Activated B cell treated with CpG ODN at 0.5 μM for 24 hours (primary cell): ENCODE results near the gene DUSP15. TPM values are rescaled to one million over a fixed set of nuclear protein-coding genes. Genes with fewer than 3 reads are reported as not detected.
"Not testable (repeated sequence)": the region's sequence is repeated elsewhere in the genome, so short reads cannot be mapped to it uniquely, and the experiment has no call there.

Experiments
- ATAC-seq: fragments of 200-7000 bp; cut with Tn5 transposase; one replicate; pipeline ENCODE4 v1.10.0; 2021; ENCODE audit warnings: low read depth, mild to moderate bottlenecking, moderate library complexity
- CTCF ChIA-PET: fragments of 350-600 bp; sonication (Branson Sonifier 250); formaldehyde crosslinking; loops from one replicate; lab custom pipeline; 2021; ENCODE audit warnings: antibody characterized with exemption; lab: Charles Lee
- POLR2A ChIA-PET: fragments of 350-600 bp; sonication (Branson Sonifier 250); formaldehyde crosslinking; loops from one replicate; lab custom pipeline; 2021; ENCODE audit warnings: antibody characterized with exemption; lab: Charles Lee
- DNase-seq: peaks from one replicate; pipeline ENCODE4 v3.0.0; 2022
- H3K27ac Mint-ChIP-seq: one replicate; pipeline ENCODE4 v1.8.0; 2020; ENCODE audit warnings: mixed read lengths
- H3K27me3 Mint-ChIP-seq: one replicate; pipeline ENCODE4 v1.8.0; 2021; ENCODE audit warnings: mixed read lengths
- H3K36me3 Mint-ChIP-seq: one replicate; pipeline ENCODE4 v1.8.0; 2021; ENCODE audit warnings: low read depth, mixed read lengths
- H3K4me1 Mint-ChIP-seq: one replicate; pipeline ENCODE4 v1.8.0; 2021; ENCODE audit warnings: mixed read lengths
- H3K4me3 Mint-ChIP-seq: one replicate; pipeline ENCODE4 v1.8.0; 2020; ENCODE audit warnings: mild to moderate bottlenecking, mixed read lengths
- H3K9me3 Mint-ChIP-seq: one replicate; pipeline ENCODE4 v1.8.0; 2020; ENCODE audit warnings: mixed read lengths
- intact Hi-C: fragments of 100-400 bp; cut with micrococcal nuclease; formaldehyde crosslinking; loops from one replicate; pipeline ENCODE4 v1.15.1; 2024
- total RNA-seq: library from RNA; stranded (reverse); gene quantifications from 2 replicates; pipeline ENCODE4 v1.2.3, GENCODE V29; 2022
- TF ChIP-seq, protein P1 (sequence below): fragments of 200-600 bp; IDR thresholded peaks from one replicate; pipeline ENCODE4 v1.8.0; 2022; ENCODE audit warnings: antibody characterized with exemption, mild to moderate bottlenecking

DUSP15 gene, protein sequence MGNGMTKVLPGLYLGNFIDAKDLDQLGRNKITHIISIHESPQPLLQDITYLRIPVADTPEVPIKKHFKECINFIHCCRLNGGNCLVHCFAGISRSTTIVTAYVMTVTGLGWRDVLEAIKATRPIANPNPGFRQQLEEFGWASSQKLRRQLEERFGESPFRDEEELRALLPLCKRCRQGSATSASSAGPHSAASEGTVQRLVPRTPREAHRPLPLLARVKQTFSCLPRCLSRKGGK
- total RNA-seq: 25.0 and 26.9 TPM in 2 replicates

DNA sequence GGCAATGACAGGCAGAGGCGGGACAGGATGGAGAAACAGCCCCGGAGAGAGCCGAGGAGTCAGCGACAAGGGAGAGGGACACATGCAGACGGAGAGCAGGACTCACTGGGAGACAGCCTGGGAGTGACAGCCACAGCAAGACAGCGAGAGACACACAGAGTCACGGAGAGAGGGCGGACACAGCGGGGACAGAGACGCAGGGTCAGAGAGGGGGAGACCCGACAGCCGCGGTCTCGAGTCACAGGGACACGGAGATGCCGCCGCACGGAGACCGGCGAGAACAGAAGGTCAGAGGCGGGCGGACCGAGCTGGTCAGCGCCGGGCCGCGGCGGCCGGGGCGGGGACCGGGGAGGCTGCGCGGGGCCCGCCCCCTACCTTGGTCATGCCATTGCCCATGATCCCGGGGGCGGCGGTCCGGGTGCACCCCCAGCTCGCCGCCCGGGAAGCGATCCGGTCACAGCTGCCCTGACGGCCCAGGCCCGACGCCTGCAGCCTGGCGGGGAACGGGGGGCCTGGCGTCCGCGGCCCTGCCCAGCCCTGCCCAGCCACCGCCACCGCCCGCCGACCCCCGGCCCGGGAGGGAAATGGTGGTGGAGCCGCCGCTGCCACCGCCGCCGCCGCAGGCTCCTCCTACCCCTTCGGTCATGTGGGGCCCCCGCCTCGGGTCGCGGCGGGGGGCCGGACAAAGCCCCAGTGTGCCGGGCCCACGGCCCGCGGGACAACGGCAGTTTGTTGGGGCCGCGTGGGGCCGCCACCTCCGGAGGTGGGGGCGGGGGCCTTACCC is at the start of gene DUSP15, which contains the start of gene TTLL9:
Gene DUSP15, minus strand, starts transcription at position 586 of the 784 bp plus-strand sequence. Its CDS starts 190 bp downstream, at position 396.
Gene TTLL9, plus strand, starts transcription at position 693 of the 784 bp plus-strand sequence. CDS start 493 bp downstream, outside the sequence.
- peaks cover 3% of the 10 kb centered on the region for H3K36me3 Mint-ChIP-seq
- no peaks in the 10 kb centered on the region for H3K9me3 Mint-ChIP-seq
- ChIA-PET POLR2A (interaction anchor here (2.5 kb wide), 1 partner anchor 10 kb away, joined by 12 read pairs; no protein-coding TSS in a partner anchor), CTCF (no interaction called here)
- peak within 1 kb of the TSS; percentile 90 for H3K4me3 Mint-ChIP-seq
- ATAC-seq (peak; percentile 43), DNase-seq (peak; percentile 49)
- intact Hi-C loops: loop anchor here (1.0 kb wide), 2 partner anchors 10 to 12 kb away; no protein-coding TSS in a partner anchor
- H3K27ac Mint-ChIP-seq: peak within 1 kb of the TSS; percentile 76
- H3K4me1 Mint-ChIP-seq: peaks cover 35% of the 10 kb centered on the region
- TF ChIP-seq, protein P1, sequence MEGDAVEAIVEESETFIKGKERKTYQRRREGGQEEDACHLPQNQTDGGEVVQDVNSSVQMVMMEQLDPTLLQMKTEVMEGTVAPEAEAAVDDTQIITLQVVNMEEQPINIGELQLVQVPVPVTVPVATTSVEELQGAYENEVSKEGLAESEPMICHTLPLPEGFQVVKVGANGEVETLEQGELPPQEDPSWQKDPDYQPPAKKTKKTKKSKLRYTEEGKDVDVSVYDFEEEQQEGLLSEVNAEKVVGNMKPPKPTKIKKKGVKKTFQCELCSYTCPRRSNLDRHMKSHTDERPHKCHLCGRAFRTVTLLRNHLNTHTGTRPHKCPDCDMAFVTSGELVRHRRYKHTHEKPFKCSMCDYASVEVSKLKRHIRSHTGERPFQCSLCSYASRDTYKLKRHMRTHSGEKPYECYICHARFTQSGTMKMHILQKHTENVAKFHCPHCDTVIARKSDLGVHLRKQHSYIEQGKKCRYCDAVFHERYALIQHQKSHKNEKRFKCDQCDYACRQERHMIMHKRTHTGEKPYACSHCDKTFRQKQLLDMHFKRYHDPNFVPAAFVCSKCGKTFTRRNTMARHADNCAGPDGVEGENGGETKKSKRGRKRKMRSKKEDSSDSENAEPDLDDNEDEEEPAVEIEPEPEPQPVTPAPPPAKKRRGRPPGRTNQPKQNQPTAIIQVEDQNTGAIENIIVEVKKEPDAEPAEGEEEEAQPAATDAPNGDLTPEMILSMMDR: no peak
- H3K27me3 Mint-ChIP-seq: peaks cover 6% of the 10 kb centered on the region

DNA sequence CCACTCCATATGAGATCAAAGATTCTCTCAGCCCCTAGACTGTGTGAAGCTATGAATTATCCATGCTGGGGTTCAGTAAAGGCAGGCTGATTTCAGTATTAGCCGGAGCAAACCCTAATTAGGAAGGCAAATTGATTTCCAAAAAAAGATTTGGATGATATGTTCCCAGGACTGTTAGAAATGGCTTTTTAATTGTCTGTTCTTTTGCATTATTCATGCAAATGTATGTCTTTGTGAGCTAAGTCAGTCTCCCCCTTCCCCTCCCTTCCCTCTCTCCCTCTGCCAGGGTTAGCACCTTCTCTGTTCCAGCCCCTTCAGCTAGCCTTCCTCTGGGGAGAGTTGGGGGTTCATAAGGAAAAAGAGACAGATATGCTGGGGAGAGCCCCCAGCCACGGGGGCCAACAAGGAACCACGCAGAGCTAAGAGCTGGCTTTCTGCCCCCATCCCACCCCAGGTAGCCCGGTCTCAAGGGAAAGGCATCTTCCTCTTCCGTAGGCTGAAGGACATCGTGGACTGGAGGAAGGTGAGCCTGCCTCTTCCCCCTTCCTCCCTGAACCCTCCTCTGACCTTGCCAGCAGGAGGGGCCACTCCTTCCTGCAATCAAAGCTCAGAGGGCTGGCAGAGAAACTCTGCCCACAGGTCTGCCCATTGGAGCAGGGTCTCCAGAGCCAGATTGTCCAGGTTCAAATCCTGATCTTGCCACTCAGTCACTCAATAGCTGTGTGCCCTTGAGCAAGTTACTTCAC is 49.3 kb upstream of the DUSP15 start:
- Mint-ChIP-seq H3K4me1 (peaks cover 18% of the 10 kb centered on the region), H3K27ac (no peak overlapping the region), H3K9me3 (peaks cover 2% of the 10 kb centered on the region), H3K27me3 (peaks cover 9% of the 10 kb centered on the region), H3K36me3 (no peaks in the 10 kb centered on the region), H3K4me3 (no peak overlapping the region)
- ChIA-PET CTCF (no interaction called here), POLR2A (no interaction called here)
- DNase-seq (no peak), ATAC-seq (no peak)
- TF ChIP-seq, protein P1: no peak
- intact Hi-C loops: no loop called here

DNA sequence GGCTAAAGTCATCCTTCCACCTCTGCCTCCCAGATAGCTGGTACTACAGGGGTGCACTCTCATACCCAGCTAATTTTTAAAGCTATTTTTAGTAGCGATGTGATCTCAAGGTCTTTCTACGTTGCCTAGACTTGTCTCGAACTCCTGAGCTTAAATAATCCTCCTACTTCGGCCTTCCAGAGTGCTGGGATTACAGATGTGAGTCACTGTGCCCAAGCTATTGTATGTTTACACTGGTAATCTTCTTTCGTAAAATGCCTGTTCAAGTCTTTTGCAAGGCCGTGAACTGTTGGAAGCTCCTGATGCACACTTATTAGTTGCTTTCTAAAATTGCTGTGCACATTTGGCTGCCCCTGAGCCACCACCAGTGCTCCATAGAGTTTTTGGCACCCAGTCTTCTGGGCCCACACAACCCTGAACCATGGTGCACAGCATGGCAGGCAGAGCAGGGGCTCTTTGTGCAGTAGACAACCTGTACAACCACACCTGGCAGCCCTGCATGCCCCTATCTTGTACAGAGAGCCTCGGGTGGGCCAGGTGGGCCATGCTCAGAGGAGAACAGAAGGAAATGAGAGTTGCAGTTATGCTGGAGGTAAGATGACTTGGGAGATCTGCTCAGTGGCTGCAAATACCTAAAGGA is 48.3 kb upstream of the DUSP15 start:
- peaks cover 3% of the 10 kb centered on the region for H3K27me3 Mint-ChIP-seq
- POLR2A ChIA-PET: no interaction called here
- CTCF ChIA-PET: interaction anchor here (0.7 kb wide), 1 partner anchor 66 kb away, joined by 4 read pairs; no protein-coding TSS in a partner anchor

DNA sequence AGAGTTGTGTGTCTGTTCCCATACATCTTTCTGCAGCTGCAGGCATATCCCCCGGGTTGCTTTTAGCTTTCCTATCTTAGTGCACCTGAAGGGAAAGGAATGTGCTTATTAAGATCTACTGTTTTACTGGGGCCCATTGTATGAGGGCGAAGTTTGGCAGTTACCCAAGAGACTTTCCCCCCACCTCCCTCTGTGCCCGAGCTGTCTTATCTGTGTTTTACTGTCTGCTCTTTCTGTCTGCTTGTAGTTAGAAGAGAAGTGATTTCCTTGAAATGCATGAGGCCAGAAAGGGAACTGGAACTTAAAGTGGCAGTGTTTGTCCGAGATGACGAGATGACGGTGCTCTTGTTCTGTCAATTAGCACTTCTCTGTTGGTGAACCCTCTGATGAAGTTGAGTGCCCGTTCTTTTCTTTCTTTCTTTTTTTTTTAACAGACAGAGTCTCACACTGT is 47.7 kb upstream of the DUSP15 start:
- H3K27ac Mint-ChIP-seq, POLR2A ChIA-PET, H3K9me3 Mint-ChIP-seq, CTCF ChIA-PET, DNase-seq, H3K4me3 Mint-ChIP-seq, H3K27me3 Mint-ChIP-seq, intact Hi-C loops, ATAC-seq, H3K36me3 Mint-ChIP-seq, H3K4me1 Mint-ChIP-seq: not testable (repeated sequence)

More for the DNA sequence above, 48.3 kb upstream of the DUSP15 start:
- H3K9me3 Mint-ChIP-seq: peaks cover 2% of the 10 kb centered on the region
- no peak for DNase-seq
- H3K4me1 Mint-ChIP-seq: peaks cover 11% of the 10 kb centered on the region
- no peaks in the 10 kb centered on the region for H3K36me3 Mint-ChIP-seq
- H3K4me3 Mint-ChIP-seq: no peak overlapping the region
- no peak overlapping the region for H3K27ac Mint-ChIP-seq
- intact Hi-C loops: no loop called here
- TF ChIP-seq, protein P1: no peak
- ATAC-seq: no peak

- Mint-ChIP-seq H3K27ac (no peak overlapping the region), H3K27me3 (peaks cover 3% of the 10 kb centered on the region), H3K36me3 (no peaks in the 10 kb centered on the region), H3K9me3 (peaks cover 2% of the 10 kb centered on the region), H3K4me3 (no peak overlapping the region), H3K4me1 (peaks cover 6% of the 10 kb centered on the region)
- intact Hi-C loops: no loop called here
- TF ChIP-seq, protein P1: no peak
- CTCF ChIA-PET: no interaction called here
- no peak for DNase-seq
- no peak for ATAC-seq
- POLR2A ChIA-PET: no interaction called here
Observed at GRCh38 chr20:31916708-31917107, 46.4 kb upstream of the DUSP15 start.
